Right atrium auricular region (tissue), 2 donors: Measurements from ENCODE around the gene KCNRG. TPM values are rescaled to one million over a fixed set of nuclear protein-coding genes. Genes with fewer than 3 reads are reported as not detected.

ENCODE experiments used
- DNase-seq: peaks from one replicate; pipeline ENCODE4 v3.0.0-alpha.2; 2019; ENCODE audit warnings: low spot score
- H3K27ac ChIP-seq, 2 donors: fragments of 200-600 bp; sonication (generic); 1 replicate in 1 of 2; 2 replicates in 1 of 2; pipeline ENCODE4 v1.5.1; 2016 to 2019
- H3K27me3 ChIP-seq, 2 donors: fragments of 200-600 bp; sonication (generic); one replicate each; pipeline versions ENCODE4 v1.5.1 to v1.6.0; 2017 to 2019
- H3K36me3 ChIP-seq: fragments of 200-600 bp; sonication (generic); one replicate; pipeline ENCODE4 v1.5.1; 2016
- H3K4me1 ChIP-seq, 2 donors: fragments of 200-600 bp; sonication (generic); one replicate each; pipeline versions ENCODE4 v1.5.1 to v1.6.0; 2017 to 2019
- H3K4me3 ChIP-seq, 2 donors: fragments of 200-600 bp; sonication (generic); 1 replicate in 1 of 2; 2 replicates in 1 of 2; pipeline ENCODE4 v1.5.1; 2017 to 2019; ENCODE audit warnings: mild to moderate bottlenecking in 1 of 2, moderate library complexity in 1 of 2
- H3K9me3 ChIP-seq, 2 donors: fragments of 200-600 bp; sonication (generic); one replicate each; pipeline ENCODE4 v1.5.1; 2019
- total RNA-seq, 2 donors: library from RNA; depleted of rRNA; stranded (reverse); fragments of >200 nt; gene quantifications; one replicate each; pipeline ENCODE4 v1.1.0, GENCODE V29; 2016
- TF ChIP-seq, protein P1 (sequence below), 2 donors: fragments of 200-600 bp; sonication (generic); IDR thresholded peaks; one replicate each; pipeline ENCODE4 v1.5.1; 2019; ENCODE audit warnings: antibody characterized with exemption in 2 of 2

Gene KCNRG
- total RNA-seq, 2 donors from 2014 or later = 1.6 TPM

- Histone ChIP-seq H3K27ac (no peak overlapping the region), H3K27me3 (no peaks in the 10 kb centered on the region), H3K9me3 (no peaks in the 10 kb centered on the region), H3K4me1 (peaks cover 0 to 56% of the 10 kb centered on the region in 2 donors), H3K4me3 (no peak overlapping the region), H3K36me3 (peaks cover 22% of the 10 kb centered on the region)
- DNase-seq = no peak
- TF ChIP-seq, protein P1, sequence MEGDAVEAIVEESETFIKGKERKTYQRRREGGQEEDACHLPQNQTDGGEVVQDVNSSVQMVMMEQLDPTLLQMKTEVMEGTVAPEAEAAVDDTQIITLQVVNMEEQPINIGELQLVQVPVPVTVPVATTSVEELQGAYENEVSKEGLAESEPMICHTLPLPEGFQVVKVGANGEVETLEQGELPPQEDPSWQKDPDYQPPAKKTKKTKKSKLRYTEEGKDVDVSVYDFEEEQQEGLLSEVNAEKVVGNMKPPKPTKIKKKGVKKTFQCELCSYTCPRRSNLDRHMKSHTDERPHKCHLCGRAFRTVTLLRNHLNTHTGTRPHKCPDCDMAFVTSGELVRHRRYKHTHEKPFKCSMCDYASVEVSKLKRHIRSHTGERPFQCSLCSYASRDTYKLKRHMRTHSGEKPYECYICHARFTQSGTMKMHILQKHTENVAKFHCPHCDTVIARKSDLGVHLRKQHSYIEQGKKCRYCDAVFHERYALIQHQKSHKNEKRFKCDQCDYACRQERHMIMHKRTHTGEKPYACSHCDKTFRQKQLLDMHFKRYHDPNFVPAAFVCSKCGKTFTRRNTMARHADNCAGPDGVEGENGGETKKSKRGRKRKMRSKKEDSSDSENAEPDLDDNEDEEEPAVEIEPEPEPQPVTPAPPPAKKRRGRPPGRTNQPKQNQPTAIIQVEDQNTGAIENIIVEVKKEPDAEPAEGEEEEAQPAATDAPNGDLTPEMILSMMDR (IDR thresholded peaks at IDR 0.05) = no peak
Measured at GRCh38 chr13:49998714-49999624, 16.3 kb upstream of the KCNRG start.

GRCh38 chr13:50001287-50001686, 14.0 kb upstream of the KCNRG start:
- H3K4me1 ChIP-seq = peaks cover 0 to 51% of the 10 kb centered on the region in 2 donors
- no peaks in the 10 kb centered on the region for H3K9me3 ChIP-seq
- TF ChIP-seq, protein P1 (IDR thresholded peaks at IDR 0.05) = no peak
- peaks cover 22% of the 10 kb centered on the region for H3K36me3 ChIP-seq
- H3K4me3 ChIP-seq = no peak overlapping the region
- DNase-seq = no peak
- H3K27ac ChIP-seq = no peak overlapping the region
- H3K27me3 ChIP-seq = no peaks in the 10 kb centered on the region

- Histone ChIP-seq H3K9me3 (no peaks in the 10 kb centered on the region), H3K27ac (no peak overlapping the region), H3K27me3 (no peaks in the 10 kb centered on the region), H3K36me3 (peaks cover 19% of the 10 kb centered on the region), H3K4me3 (no peak overlapping the region), H3K4me1 (peaks cover 0 to 11% of the 10 kb centered on the region in 2 donors)
- no peak for DNase-seq
- TF ChIP-seq, protein P1 (IDR thresholded peaks at IDR 0.05) = no peak
Measured at GRCh38 chr13:50006426-50007135, 8.7 kb upstream of the KCNRG start.

DNA sequence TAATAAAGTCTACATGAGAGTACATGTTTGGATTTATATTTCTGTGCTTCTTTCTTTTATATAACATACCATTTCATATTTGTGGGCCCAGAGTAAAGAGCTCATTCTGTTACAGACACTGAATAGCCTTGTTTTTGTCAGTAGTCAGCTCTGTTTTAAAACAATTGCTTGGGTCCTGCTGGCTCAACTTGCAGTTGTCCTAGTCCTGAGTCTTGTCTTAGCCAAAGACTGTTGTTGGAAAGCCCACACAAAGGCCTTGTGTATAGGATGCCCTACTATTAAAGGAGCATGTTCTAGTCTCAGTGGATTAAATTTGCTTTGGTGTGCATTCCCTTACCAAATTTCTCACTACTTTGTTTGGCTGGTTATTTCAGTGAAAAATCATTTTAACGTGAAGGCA, 3.8 kb upstream of the KCNRG start:
- H3K9me3 ChIP-seq = no peaks in the 10 kb centered on the region
- DNase-seq = no peak
- H3K27ac ChIP-seq = no peak overlapping the region
- H3K4me3 ChIP-seq = no peak overlapping the region
- TF ChIP-seq, protein P1 (IDR thresholded peaks at IDR 0.05) = no peak
- peaks cover 0 to 20% of the 10 kb centered on the region in 2 donors for H3K4me1 ChIP-seq
- H3K36me3 ChIP-seq = peaks cover 39% of the 10 kb centered on the region
- no peaks in the 10 kb centered on the region for H3K27me3 ChIP-seq

GRCh38 chr13:50012396-50013169, 2.7 kb upstream of the KCNRG start:
- TF ChIP-seq, protein P1 (IDR thresholded peaks at IDR 0.05) = no peak
- no peak overlapping the region for H3K27ac ChIP-seq
- peaks cover 39% of the 10 kb centered on the region for H3K36me3 ChIP-seq
- H3K4me3 ChIP-seq = no peak overlapping the region
- no peaks in the 10 kb centered on the region for H3K9me3 ChIP-seq
- H3K4me1 ChIP-seq = peaks cover 0 to 30% of the 10 kb centered on the region in 2 donors
- H3K27me3 ChIP-seq = no peaks in the 10 kb centered on the region
- no peak for DNase-seq
